G401 (cell line): ENCODE measurements around the gene TNRC6B. TPM values are rescaled to one million over a fixed set of nuclear protein-coding genes. Genes with fewer than 3 reads are reported as not detected.
"Not testable (repeated sequence)": the region's sequence is repeated elsewhere in the genome, so short reads cannot be mapped to it uniquely, and the experiment has no call there.

ENCODE experiments used
- DNase-seq: peaks from one replicate; pipeline ENCODE4 v3.0.0-alpha.2; 2015; ENCODE audit warnings: low spot score
- in situ Hi-C: cut with HindIII; loops from 2 replicates; pipeline ENCODE4 v1.10.0; 2016; ENCODE audit warnings: low sequenced_read_pairs, mixed read lengths
- total RNA-seq: library from RNA; depleted of rRNA; stranded (reverse); fragments of >200 nt; shearing (Covaris generic); gene quantifications from 2 replicates; pipeline ENCODE4 v1.2.3, GENCODE V29; 2014; rRNA removed

The TNRC6B gene, protein sequence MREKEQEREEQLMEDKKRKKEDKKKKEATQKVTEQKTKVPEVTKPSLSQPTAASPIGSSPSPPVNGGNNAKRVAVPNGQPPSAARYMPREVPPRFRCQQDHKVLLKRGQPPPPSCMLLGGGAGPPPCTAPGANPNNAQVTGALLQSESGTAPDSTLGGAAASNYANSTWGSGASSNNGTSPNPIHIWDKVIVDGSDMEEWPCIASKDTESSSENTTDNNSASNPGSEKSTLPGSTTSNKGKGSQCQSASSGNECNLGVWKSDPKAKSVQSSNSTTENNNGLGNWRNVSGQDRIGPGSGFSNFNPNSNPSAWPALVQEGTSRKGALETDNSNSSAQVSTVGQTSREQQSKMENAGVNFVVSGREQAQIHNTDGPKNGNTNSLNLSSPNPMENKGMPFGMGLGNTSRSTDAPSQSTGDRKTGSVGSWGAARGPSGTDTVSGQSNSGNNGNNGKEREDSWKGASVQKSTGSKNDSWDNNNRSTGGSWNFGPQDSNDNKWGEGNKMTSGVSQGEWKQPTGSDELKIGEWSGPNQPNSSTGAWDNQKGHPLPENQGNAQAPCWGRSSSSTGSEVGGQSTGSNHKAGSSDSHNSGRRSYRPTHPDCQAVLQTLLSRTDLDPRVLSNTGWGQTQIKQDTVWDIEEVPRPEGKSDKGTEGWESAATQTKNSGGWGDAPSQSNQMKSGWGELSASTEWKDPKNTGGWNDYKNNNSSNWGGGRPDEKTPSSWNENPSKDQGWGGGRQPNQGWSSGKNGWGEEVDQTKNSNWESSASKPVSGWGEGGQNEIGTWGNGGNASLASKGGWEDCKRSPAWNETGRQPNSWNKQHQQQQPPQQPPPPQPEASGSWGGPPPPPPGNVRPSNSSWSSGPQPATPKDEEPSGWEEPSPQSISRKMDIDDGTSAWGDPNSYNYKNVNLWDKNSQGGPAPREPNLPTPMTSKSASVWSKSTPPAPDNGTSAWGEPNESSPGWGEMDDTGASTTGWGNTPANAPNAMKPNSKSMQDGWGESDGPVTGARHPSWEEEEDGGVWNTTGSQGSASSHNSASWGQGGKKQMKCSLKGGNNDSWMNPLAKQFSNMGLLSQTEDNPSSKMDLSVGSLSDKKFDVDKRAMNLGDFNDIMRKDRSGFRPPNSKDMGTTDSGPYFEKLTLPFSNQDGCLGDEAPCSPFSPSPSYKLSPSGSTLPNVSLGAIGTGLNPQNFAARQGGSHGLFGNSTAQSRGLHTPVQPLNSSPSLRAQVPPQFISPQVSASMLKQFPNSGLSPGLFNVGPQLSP (N-terminal part only)
- 11.1 TPM in 2 replicates for total RNA-seq

DNA sequence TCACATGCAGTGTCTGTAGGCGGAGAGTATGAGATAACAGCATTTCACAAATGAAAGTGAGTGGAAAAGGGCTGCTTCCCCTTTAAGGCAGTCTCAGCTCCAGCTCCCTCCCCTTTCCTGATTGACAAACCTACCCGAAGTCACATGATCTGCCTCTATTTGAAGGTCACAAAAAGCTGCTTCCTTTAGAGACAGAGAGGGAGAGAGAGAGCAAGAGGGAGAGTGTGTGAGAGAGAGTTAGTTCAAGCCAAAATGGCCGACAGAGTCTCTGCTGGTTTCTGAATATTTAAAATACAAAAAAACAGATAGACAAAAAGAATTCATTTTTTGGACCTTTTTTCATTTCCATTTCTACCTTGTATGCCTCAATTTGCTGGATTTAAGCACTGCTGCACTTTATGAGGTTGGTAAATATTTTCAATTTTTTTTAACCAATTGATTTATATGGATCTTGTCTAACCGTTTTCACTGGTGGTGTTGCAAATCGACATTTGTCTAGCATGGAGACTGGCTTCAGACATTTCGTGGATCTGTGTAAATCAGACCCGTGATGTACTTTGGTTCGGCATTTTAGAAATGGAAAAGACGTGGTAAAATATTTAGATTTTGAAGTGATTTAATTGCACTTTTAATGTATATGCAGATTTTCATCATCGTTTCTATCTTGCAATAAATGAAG is at the start of gene TNRC6B:
Gene TNRC6B (plus strand): TSS at position 188 of the 679 bp plus-strand sequence. CDS start 211 bp downstream, at position 399.
- in situ Hi-C loops = loop anchor here (25.0 kb wide), 1 partner anchor 116 kb away; no protein-coding TSS in a partner anchor
- peak; percentile 99 for DNase-seq

DNA sequence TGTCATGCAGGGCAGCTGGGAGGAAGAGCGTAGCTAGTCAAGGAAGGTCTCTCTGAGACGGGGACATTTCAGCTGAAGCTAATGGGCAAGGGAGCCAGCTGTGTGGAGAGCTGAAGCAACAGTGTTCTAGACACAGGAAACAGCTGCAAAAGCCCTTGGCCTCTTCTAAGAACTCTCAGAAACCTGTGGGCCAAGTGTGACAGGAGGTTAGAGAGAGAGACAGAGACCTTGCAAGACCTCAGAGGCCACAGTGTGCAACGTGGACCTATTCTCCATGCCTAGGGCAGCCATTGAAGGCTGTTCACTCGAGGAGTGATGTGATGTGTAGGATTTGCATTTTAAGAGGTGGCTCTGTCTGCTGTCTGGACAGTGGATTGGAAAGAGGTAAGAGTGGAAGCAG is 48.7 kb upstream of the TNRC6B start:
- in situ Hi-C loops = no loop called here
- no peak for DNase-seq

DNA sequence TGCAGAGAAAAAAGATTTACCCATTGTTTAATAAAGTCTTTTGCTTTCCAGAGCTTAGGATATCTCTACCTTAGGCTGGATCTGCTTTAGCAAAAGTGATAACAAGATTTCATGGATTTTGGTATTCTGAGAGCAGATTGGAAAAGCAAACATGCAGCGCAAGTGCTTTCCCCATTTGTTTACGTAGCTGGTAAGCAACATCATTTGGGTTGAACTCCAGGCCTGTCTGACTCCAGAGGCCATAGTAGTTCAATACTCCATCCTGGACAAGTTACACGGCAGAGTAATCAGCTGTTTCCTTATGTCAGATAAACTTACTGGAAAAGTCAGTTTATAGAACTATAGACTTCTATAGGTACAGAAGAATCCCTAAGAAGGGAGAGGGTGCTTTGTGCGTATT is 40.6 kb upstream of the TNRC6B start:
- in situ Hi-C loops = no loop called here
- DNase-seq = no peak

DNA sequence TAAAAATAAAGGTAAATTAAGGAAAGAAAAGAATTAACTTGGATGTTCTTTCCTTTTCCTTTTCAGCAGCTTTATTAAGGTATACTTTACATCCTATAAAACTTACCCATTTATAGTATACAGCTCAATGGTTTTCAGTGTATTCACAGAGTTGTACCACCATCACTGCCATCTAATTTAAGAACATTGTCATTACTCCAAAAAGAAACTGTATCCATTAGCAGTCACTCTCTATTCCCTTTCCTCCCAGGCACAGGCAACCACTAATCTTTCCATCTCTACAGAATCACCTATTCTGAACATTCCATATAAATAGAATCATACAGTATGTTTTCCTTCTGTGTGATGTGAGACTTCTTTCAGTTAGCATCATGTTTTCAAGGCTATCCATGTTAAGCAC is 38.9 kb upstream of the TNRC6B start:
- DNase-seq = no peak
- in situ Hi-C loops = no loop called here

DNA sequence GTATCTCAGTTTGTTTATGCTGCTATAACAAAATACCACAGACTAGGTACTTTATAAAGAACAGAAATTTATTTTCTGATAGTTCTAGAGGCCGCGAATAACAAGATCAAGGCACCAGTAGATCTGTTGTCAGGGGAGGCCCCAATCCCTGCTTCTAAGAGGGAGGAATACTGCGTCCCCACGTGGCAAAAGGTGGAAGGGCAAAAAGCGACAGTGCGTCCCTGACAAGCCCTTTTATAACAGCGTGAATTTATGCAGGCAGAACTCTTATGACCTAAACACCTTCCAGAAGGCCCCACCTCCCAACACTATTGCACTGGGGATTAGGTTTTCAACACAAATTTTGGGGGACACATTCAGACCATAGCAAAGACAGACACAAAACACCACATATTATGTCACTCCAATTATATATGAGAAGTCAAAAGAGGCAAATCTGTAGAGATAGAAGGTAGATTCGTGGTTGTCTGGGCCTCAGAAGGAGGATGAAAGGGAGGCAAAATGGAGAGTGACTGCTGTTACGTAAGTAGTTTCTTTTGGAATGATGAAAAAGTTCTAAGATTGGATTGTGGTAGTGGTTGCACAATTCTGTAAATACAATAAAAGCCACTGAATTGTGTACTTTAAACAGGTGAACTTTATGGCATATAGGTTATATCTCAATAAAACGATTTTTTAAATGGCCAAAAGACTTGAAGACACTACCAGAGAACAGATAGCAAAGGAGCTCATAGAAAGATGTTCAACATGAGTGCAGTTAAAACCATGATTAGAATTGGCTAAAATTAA is 30.1 kb upstream of the TNRC6B start:
- DNase-seq = no peak
- in situ Hi-C loops = no loop called here

DNA sequence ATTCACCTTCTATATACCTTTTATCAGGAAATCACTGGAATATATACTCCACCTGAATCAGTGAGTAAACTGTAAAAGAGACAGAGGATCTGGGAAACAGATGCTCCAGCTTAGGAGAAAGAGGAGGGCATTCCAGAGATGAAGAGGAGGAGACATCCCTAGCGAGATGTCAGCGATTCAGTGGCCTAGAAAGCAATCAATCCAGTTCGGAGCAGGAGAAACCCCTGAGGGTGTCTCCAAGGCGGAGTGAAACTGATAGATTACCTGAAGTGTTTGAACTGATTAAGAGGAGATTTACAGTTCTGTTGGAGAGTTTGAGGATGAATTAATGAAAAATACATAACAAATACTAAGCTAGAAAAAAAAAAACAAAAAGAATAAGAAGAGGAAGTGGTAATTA is 24.5 kb upstream of the TNRC6B start:
- in situ Hi-C loops = no loop called here

DNA sequence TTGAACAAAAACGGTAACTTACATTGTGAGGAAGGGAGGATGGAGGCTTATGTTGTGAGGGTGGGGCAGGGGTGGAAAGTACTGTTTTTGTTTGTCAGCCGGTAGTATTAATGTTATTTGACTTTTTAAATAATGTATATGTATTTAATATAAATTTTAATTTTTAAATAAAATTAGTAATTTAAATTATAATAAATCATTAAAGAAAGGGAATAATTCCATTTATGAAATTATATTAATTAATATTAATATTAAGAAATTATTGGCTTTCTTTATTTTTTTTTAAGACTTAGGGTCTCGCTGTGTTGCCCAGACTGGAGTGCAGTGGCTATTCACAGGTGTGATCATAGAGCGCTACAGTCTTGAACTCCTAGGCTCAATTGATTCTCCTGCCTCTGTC is 24.0 kb upstream of the TNRC6B start:
- in situ Hi-C loops = no loop called here

More for the DNA sequence above, 24.5 kb upstream of the TNRC6B start:
- DNase-seq = no peak

DNA sequence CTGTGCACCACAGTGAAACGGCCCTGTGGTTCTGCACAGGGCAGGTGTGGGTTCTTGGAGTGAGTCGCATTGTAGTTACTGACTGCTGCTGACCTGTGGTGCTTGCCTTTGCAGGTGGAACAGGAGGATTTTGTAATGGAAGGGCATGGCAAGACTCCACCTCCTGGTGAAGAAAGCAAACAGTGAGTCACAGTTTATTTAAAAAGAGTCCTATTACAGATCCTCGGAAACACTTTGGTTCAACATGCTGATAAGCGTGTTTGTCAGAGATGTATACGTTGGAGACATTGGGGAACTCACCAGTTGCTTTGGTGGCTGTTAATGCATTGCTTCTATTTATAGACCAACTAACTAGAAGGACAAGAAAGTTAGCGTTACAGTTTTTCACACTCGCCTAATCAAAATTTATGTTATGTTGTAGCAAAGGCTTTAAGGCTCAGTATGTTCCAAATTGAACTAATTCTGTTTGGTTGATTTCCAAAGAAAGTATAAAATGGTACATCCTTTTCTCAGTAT is 21.7 kb upstream of the TNRC6B start:
- DNase-seq = no peak
- in situ Hi-C loops = no loop called here

More for the DNA sequence above, 24.0 kb upstream of the TNRC6B start:
- DNase-seq = no peak

DNA sequence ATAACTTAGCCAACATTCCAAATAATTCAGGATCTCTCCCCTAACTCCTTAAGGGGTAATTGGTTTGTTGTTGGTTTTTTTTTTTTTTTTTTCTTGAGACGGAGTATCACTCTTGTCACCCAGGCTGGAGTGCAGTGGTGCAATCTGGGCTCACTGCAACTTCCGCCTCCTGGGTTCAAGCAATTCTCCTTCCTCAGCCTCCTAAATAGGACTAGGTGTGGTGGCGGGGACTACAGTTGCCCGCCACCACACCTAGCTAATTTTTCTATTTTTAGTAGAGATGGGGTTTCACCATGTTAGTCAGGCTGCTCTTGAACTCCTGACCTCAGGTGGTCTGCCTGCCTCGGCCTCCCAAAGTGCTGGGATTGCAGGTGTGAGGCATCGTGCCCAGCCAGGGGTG is 21.0 kb upstream of the TNRC6B start:
- DNase-seq, in situ Hi-C loops: not testable (repeated sequence)

DNA sequence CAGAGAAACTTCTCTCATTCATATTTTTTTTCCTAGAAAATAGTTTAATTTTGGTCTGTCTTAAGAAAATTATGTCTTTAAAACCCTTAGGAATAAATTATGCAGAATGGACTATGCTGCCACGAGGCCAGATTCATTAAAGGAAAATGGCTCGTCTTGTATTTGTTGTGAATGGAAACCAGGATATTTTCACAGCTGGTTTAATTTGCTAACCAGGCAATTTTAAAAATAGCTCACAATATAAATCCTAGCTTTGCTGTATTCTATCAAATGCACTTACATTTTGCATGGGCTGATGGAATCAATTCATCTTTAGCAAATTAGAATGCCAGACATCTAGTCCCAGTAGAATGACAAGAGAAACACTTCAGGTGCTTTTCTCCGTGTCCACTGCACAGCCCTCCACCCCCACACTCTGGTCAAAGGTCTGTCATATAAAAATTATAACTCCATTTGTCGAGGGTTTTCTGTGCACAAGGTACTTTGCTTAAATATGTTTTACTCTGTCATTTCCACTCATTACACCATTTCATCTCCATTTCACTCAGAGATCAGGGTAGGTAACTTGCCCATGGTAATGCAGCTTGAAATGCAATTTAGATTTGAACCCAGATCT is 20.3 kb upstream of the TNRC6B start:
- DNase-seq = no peak
- in situ Hi-C loops = no loop called here

DNA sequence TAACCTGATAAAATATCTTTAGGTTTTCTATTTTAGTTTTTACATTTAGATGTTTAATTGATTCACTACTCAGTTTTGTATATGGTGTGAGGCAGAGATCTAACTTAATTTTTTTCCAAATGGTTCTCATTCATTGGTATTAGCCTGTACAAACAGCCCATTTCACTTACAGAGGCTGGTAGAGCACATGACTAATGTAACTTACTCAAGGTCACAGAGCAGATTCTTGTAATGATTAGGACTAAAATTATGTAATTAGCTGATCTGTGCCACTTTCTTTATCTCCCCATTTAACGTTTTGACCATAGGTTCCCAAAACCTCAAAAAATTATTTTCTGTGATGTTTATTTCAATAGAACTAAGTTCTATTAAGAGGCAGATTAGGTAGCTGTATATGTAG is 16.5 kb upstream of the TNRC6B start:
- in situ Hi-C loops = no loop called here

DNA sequence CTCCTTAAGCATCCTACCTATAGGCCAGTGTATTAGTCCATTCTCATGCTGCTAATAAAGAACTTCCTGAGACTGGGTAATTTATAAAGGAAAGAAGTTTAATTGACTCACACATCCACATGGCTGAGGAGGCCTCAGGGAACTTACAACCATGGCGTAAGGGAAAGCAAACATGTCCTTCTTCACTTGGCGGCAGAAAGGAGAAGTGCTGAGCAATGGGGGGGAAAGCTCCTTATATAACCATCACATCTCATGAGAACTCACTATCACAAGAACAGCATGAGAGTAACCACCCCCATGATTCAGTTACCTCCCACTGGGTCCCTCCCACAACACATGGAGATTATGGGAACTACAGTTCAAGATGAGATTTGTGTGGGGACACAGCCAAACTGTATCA is 12.2 kb upstream of the TNRC6B start:
- in situ Hi-C loops = not testable (repeated sequence)

More for the DNA sequence above, 16.5 kb upstream of the TNRC6B start:
- no peak for DNase-seq

DNA sequence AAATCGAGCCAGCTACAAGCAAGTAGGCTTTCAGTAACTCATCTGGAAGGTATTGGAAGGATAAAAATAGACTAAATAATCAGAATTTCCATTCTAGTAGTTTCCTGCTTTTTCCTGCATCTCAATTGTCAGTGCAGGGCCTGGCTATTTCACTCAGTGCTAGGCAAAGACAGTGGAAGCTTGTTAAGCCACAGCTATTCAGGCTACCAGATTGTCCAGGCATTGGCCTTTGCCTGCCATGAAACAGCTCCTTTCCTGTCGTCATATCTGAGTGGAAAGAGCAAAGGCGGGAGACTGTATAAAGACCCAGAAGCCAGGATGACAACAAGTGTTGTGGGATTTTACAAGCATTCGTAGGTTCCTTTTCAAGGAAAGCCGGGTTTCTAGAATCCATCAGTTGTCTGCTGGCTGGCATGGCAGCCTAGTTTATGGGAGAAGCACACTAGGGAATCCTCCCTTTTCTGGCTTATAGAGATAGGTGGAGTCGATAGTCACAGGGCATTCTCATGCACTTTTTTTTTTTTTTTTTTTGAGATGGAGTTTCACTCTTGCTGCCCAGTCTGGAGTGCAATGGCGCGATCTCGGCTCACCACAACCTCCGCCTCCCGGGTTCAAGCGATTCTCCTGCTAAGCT is 2.0 kb upstream of the TNRC6B start:
- in situ Hi-C loops = loop anchor here (25.0 kb wide), 1 partner anchor 113 kb away; no protein-coding TSS in a partner anchor
- DNase-seq = no peak

More for the DNA sequence above, 12.2 kb upstream of the TNRC6B start:
- not testable (repeated sequence) for DNase-seq

DNA sequence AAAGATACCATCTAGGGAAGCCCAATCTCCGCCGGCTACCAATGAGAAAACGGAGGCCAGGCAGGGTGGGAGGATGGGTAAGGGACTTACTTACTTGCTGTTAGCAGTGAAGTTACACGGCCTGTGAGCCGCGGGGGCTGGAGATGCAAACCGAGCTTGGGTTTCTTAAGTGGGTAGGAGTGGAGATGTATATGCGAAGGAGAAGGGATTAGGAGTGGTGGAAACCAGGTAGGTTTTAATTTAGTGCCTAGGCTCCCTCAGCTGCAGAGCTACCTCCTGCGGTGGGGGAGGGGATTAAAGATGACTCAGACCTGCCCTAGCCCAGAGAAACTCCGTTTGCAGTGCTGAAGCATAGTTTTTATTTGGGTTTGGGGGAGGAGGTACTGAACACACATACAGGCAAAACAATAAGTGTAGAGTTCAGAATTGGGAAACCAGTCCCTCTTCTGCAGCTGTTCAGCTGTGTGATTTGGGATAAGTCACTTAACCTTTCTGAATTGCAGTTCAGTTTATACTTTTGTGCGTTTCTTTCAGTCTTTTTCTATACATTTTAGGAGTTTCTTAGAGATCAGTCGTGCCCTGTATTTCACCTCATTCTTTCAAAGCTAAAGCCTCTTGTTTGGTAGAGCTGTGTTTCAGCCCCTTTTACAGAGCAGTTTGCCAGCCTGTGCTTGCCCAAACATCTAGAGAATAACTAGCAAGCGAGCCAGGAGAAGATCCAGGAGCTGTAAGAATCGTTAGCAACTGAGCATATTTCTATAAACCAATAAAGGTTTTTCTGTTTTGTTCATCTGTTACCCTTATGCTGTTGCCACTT is 596 bp upstream of the TNRC6B start:
- in situ Hi-C loops = loop anchor here (25.0 kb wide), 1 partner anchor 115 kb away; no protein-coding TSS in a partner anchor
- peak; percentile 67 for DNase-seq

DNA sequence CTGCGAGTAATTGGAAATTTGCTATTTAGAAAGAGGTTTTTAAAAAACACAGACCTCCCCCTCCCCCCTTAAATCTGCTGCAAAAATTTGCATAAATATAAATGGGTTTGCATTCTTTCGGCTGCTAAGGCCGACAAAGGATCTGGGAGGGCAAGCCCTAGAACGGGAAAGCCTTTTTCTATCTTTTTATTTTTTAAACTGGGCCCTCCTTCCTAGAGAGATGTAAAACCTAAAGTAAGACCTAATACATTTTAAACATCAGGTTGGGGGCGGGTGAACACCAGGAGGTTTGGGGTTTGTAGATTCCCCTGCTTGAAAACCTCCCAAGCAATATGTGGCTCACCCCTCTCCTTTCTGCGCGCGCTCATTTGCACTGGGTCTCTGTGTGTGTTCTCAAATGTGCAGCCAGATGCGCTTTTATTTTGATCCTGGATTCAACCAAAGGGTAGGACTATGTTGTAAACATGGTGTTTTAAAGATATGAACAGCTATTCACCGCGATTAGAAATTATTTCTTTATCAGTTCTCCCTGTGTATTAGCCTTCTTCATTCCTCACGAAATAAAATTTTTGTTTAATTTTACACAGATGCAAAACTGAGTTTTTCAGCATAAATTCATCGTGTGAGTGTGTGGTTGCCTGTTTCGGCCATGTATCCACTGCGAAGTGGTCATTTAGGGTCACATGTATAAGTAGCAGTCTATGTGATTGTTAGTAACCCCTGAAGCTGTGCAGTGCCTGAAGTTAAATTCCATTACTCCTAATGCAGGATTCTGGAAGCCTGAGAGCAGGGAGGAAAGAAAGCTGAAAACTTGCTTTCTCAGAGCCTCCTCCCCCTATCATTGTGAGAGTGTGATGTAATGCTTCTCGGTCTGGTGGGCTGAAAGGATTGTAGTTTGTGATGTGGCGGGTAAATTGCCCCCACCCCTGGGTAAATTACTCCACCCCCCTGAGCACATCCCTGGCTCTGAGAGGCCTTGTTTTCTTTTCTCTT is 988 bp downstream of the TNRC6B start:
- in situ Hi-C loops = loop anchor here (25.0 kb wide), 1 partner anchor 116 kb away; no protein-coding TSS in a partner anchor
- DNase-seq = peak; percentile 74
